ENCODE measurements around the gene AGBL4.
"Not testable (repeated sequence)": the region's sequence is repeated elsewhere in the genome, so short reads cannot be mapped to it uniquely, and the experiment has no call there.

Gene AGBL4

GRCh38 chr1:49424782-49425181 lies 599.0 kb downstream of the AGBL4 start:
- no peak for DNase-seq

GRCh38 chr1:49416758-49417157 lies 607.0 kb downstream of the AGBL4 start:
- DNase-seq = no peak

GRCh38 chr1:49408346-49408745 lies 615.4 kb downstream of the AGBL4 start:
- no peak for DNase-seq

GRCh38 chr1:49397086-49397485 lies 626.7 kb downstream of the AGBL4 start:
- DNase-seq = no peak

DNA sequence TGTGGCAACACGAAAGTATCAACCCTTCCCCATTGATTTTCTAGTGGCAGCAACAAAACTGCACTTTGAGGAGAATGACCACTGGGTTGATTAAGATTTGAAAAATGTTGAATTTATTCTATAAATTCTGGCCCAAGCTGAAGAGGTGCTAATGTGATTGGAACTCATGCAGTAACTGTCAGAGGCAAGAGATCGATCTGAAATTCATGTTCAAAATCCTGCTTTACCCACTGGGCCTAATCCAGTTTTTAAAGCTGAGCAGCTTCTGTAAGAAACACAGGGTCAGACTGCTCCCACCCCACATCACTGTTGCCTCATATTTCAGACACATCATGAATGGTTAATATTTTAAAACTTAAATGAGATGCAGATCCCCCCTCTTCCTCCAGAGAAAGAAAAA lies 629.6 kb downstream of the AGBL4 start:
- DNase-seq = no peak

DNA sequence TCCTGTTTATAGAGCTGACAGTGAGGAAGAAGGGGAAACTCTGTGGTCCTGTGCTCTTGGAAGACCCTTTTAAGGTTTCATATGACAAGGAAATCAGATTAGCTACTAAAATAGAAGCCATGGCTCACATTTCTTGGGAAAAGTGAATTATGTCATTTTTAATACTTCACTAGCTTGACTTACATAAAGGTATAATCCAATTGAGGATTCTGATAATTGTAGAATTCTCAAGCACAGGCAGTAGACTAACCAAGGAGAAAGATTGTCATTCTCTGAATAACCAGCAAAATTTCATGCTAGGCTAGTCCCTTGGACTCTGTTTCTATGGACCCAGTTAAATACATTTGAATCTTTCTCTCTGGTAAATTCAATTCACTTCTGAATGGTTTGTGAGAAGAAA lies 634.1 kb downstream of the AGBL4 start:
- no peak for DNase-seq

- DNase-seq = peak; percentile 40
Measured at GRCh38 chr1:49364676-49365075, 659.1 kb downstream of the AGBL4 start.

GRCh38 chr1:49363628-49364027 lies 660.1 kb downstream of the AGBL4 start:
- DNase-seq = no peak

GRCh38 chr1:49358036-49358435 lies 665.7 kb downstream of the AGBL4 start:
- DNase-seq = no peak

DNA sequence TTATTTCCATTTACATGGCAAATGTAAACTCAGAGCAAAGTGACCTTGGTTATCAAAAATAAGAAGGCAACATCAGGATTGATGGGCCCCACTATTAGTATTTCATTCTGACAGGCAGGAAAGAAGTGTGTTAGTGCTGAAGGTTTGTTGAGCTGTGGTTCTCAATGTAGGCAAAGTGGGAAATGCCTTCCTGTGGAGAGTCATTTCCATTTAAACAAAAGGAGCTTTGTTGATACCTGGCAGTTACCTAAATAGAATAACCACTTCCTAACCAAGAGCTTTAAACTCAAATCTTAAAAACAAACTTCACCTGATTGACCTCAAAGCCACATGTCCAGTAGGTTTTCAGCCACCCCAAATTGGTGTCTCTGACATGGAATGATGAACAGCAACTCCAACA lies 667.2 kb downstream of the AGBL4 start:
- no peak for DNase-seq

GRCh38 chr1:49351768-49352167 lies 672.0 kb downstream of the AGBL4 start:
- peak; percentile 73 for DNase-seq

DNA sequence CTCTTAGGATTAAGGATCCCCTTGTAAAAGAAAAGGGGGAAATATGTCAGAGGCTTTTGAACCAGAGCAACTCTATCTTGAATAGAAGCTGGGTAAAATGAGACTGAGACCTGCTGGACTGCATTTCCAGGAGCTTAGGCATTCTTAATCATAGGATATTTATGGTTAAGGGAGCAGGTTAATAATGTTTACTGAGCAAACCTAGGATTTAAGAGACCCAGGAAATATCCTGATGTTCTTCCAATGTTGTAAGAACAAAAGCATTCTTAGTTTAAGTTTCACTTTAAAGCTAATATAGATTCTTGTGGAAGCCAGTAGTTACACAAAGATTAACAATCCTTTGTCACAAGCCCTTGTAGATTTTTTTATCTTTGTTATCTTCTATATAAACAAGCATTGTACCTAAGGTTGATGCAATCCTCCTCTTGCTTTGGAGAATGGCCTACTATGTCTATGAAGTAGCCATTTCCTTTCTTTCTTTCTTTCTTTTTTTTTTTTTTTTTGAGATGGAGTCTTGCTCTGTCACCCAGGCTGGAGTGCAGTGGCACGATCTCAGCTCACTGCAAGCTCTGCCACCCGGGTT lies 676.9 kb downstream of the AGBL4 start:
- DNase-seq = no peak

- DNase-seq = no peak
Measured at GRCh38 chr1:49340576-49340975, 683.2 kb downstream of the AGBL4 start.

- DNase-seq = no peak
Measured at GRCh38 chr1:49339043-49339442, 684.7 kb downstream of the AGBL4 start.

DNA sequence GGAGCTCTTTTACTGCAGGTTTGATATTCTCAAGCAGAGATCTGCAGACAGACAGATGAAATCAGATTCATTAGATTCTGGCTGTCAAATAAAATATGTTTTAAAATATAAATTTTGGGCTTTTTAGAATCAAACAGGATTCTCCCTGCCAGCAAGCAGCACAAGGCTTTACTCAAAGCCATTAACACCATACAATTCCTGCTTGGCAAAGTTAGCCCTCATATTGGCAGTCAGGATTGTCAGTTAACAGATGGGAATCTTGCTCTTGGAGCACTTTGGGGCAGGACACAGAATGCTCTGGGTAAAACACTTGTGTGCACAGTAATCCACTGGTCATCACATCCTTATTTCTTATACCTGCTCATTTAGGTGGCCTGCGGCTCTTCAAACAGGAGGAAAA lies 686.5 kb downstream of the AGBL4 start:
- no peak for DNase-seq

DNA sequence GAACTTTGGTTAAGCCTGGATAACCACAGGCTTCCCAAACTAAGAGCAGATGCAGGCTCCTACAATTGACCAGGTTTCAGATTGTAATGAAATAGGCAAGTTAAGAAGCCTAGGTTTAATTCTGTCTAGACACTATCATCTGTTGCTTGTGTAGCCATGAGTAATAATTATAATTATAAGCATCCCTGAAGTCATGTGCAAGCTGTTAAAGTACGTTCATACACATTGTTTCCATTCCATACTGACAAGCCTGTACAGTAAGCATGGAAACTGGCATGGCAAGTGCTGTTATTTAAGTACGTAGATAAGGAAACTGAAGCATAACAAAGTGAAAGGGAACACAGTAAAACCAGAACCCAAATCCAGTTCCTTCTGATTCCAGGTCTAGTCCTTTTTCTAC lies 689.8 kb downstream of the AGBL4 start:
- peak; percentile 46 for DNase-seq

GRCh38 chr1:49331066-49331852 lies 692.5 kb downstream of the AGBL4 start:
- DNase-seq = no peak

GRCh38 chr1:49323925-49324540 lies 699.7 kb downstream of the AGBL4 start:
- DNase-seq = no peak

DNA sequence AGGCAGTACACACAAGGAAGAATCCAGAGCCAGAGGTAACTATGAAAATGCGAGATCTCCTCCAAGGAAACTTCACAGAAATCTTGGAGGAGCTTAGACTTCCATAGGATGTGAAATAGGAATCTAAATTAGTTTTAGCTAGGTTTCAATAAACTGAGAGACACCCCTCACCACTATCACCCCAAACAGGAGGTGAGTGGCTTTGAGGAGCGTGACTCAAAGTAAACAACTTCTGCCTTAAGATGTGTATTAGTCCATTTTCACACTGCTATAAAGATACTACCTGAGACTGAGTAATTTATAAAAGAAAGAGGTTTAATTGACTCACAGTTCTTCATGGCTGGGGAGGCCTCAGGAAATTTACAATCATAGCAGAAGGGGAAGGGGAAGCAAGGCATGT lies 703.3 kb downstream of the AGBL4 start:
- DNase-seq = not testable (repeated sequence)

- no peak for DNase-seq
Measured at GRCh38 chr1:49319426-49319963, 704.3 kb downstream of the AGBL4 start.

DNA sequence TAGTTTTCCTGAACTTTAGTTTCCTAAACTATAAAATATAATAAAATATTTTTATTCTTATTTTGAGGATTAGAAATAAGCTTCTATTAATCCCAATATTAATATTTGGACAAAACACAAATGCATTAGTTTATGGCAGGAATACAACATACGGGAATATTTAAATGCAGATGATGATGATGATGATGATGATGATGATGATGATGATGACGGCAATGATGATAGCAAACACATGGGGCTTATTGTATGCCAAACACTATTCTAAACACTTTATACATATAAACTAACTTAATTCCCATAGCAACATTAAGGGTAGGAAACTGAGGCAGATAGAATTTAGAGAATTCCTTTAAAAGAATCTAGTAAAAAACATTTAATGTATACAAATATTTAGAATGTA lies 705.5 kb downstream of the AGBL4 start:
- no peak for DNase-seq

DNA sequence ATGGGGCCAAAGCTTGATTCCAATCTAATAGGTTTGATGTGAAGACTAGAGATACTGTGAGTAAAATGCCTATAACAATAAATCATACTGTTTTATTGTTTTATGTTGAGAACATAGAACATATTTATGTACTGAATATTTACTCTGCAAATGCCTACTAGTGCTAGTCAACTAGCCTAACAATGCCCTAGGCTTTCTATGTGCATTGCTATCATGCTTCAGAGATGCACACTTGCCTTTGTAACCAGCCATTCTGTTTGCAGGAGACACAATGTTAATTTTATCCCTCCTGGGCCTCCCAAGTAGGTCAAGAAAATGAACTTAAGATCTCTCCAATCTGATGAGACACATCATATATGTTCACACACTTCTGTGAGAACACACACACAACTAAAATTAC lies 716.3 kb downstream of the AGBL4 start:
- no peak for DNase-seq

DNA sequence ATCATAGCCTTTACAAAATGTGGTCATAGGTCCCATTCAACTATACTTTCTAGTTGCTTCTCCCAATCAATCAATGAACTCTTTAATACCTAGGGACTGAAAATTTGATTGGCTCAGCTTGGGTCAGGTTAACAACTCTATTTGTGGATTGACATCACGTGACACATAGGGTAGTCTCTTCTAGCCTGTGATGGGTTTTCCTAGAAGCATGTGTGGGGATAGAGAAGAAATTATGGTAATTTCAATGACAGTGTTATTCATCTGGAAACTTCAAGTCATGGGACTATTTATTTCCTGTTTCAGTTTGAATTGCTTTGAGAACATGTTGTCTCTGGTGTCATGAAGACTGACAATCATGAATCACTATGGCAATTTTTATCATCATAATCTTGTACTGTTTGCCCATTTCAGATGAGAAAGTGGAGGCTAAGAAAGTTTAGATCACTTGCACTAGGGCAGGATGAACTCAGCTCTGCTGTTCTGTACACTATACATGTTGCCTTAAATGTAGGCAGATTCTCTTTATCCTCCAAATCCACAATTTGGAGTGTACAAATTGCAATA lies 717.2 kb downstream of the AGBL4 start:
- no peak for DNase-seq

DNA sequence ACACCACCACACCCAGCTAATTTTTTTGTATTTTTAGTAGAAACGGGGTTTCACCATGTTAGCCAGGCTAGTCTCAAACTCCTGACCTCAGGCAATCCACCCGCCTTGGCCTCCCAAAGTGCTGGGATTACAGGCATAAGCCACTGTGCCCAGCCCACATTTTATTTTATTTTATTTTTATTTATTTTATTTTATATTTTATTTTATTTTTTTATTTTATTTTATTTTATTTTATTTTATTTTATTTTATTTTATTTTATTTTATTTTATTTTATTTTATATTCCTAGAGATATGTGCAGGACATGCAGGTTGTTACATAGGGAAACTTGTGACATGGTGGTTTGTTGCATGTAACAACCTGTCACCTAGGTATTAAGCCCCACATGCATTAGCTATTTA lies 721.4 kb downstream of the AGBL4 start:
- DNase-seq = not testable (repeated sequence)

All from fibroblast of skin of right biceps (primary cell).